ENCODE data around the gene GJD2. TPM values are rescaled to one million over a fixed set of nuclear protein-coding genes. Genes with fewer than 3 reads are reported as not detected.
A peak's percentile ranks its signal among the peaks of the same experiment; 100 is the strongest.

GJD2 gene
- total RNA-seq, 1 experiment from 2014 or later, result not detected

DNA sequence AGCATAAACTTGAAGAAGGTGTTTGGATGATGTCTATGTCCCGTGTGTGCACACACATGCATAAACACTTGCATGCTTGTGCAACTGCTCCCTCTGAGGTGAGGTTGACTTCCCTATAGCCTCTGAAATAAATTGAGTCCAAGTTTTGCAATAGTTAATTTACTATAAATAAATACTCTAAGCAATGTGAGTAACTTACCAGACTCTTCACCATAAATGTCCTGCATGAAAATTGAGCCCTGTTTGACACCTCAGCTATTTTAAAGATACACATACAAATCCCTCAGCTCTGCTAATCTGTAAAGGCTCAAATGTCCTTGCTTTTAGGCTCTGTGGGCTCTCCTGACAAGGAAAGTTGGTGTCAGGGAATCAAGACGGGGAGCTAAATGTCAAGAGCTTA, 37.1 kb downstream of the GJD2 start:
- no peak for DNase-seq
- no peak overlapping the region for H3K4me3 ChIP-seq
- no peaks in the 10 kb centered on the region for H3K9me3 ChIP-seq
- H3K36me3 ChIP-seq, result no peaks in the 10 kb centered on the region
- no peaks in the 10 kb centered on the region for H3K27me3 ChIP-seq

DNA sequence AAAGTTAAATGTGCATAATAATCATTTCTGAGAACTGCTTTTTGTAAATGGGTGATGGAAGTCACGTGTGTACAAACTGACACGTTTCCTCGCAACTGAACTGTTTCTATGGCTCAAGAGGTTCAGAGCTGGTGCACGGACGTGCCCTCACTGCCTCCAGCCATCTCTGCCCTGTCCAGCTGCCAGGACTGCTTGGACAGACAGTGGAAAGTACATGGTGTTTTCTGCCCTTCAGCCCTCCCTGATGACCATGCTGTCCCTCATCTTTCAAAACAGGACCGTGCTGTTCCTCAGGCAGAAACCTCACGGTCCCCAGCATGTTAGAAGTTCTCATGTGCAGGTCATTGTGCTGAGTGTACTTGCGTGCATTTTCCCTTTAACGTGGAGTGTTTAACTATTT, 38.7 kb downstream of the GJD2 start:
- Histone ChIP-seq H3K27me3 (no peaks in the 10 kb centered on the region), H3K9me3 (no peaks in the 10 kb centered on the region), H3K4me3 (no peak overlapping the region), H3K36me3 (no peaks in the 10 kb centered on the region)
- no peak for DNase-seq

DNA sequence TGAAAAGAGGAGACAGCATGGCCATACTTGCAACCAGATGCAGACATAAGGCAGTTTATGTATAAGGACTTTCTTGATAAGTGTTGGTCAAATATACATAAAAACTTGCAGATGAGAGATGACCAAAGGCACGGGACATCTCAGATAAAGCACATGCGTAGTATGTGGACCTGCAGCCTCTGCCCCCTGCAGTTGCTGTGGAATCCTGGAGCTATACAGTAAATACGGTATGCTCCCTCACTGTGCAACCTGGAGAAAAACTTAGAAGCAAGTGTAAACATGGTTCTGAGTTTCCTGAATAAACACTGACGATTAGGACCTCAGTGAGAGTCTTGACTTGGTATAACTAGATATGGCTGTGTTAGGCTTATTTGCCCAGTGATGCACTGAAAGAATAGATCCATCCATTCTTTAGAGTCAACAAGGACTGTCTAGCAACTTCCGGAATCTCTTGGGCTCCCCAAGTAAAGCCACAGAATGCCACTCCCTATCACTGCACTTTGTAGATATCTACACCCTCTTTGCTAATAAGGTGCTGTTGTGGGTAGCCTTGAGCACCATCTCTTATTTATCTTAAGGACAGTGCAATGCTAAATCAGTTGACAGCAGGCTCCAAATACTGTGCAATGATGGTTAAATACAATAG, 40.2 kb downstream of the GJD2 start:
- Histone ChIP-seq H3K36me3 (no peaks in the 10 kb centered on the region), H3K9me3 (no peaks in the 10 kb centered on the region), H3K27me3 (no peaks in the 10 kb centered on the region), H3K4me3 (no peak overlapping the region)
- no peak for DNase-seq

DNA sequence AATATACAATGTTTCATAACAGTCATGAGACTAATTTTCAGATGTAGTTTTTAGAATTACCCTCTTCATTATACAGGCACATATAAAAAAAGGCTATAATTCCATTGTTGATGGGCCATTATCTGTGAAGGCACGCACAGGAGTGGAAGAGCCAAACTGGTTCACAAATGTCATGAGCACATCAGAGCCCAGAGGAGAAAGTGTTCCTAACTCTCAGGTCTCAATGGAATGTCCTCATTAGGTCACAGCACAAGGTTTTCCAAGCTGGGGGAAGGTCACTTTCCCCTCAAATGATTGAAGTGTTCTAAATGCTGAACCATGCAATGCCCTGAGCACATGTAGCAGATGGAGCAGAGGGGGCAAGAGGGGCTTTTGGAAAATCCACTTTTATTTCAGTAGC, 41.2 kb downstream of the GJD2 start:
- no peak overlapping the region for H3K4me3 ChIP-seq
- H3K36me3 ChIP-seq, result no peaks in the 10 kb centered on the region
- H3K27me3 ChIP-seq, result no peaks in the 10 kb centered on the region
- H3K9me3 ChIP-seq, result no peaks in the 10 kb centered on the region
- no peak for DNase-seq

DNA sequence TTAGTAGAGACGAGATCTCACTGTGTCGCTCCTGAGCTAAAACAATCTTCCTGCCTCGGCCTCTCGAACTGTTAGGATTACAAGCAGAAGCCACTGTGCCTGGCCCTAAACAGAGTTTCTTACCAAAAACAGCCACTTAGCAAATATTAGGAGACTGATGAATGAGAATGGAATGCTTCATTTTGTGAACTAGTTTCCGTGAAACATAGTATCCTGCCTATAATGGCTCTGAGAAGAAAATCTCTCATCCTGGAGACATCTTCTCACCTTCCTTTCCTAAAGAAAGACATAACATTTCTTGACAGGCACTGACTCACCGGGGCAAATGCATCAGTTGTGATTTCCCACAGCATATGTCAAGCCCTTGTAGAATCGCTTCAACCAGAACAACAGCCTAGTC, 44.9 kb downstream of the GJD2 start:
- no peaks in the 10 kb centered on the region for H3K36me3 ChIP-seq
- H3K4me3 ChIP-seq, result no peak overlapping the region
- no peaks in the 10 kb centered on the region for H3K27me3 ChIP-seq
- no peak for DNase-seq
- no peaks in the 10 kb centered on the region for H3K9me3 ChIP-seq

DNA sequence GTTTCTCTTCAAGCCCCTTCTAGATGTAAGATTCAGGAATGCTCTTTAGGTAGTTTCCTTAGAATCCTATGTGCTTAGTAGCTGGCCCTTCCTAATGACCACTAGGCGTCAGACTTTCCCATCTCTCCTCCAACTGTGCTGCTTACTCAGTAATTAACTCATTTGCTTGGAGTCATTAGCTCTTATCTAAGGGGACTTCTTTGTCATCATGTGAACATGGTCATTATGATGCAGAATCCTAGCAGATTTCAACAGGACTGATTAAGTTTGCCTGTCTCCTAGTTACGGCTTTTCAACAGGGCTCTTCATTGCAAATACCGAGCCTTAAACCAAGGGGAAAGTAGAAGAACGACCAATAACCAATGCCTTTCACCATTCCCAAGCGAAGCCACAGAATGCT, 46.4 kb downstream of the GJD2 start:
- Histone ChIP-seq H3K36me3 (no peaks in the 10 kb centered on the region), H3K27me3 (no peaks in the 10 kb centered on the region), H3K9me3 (no peaks in the 10 kb centered on the region), H3K4me3 (no peak overlapping the region)
- no peak for DNase-seq

DNA sequence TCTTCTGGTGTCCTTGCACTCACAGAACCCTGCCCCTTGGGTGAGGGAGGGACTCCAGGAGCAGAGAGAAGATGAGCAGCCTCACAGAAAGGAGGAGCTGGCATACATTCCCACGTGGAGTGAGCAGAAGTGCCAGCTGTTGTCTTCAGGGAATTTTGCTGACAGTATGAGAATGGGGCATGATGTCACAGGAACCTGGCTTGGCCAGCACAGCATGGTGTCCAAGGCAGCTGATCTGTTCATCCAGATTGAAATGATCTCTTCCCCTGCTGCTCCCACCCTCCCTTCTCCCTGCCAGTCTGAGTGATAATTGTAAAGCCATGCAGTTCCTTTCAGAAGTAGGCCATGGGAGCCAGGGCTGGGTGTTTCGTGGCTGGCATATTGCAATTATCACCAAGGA, 53.3 kb downstream of the GJD2 start:
- H3K9me3 ChIP-seq, result no peaks in the 10 kb centered on the region
- H3K36me3 ChIP-seq, result no peaks in the 10 kb centered on the region
- H3K4me3 ChIP-seq, result no peak overlapping the region
- peak; percentile 13 for DNase-seq
- H3K27me3 ChIP-seq, result no peaks in the 10 kb centered on the region

Other genes starting within 250 kb of the GJD2 start
- gene GOLGA8B, start 171.3 kb downstream of the GJD2 start, total RNA-seq (2014; rRNA removed; shearing (Covaris generic); ENCODE audit: low replicate concordance), result 16.5 and 54.0 TPM in 2 replicates
- not detected in 2 replicates for gene ACTC1, start 40.6 kb upstream of the GJD2 start, total RNA-seq (2014; rRNA removed; shearing (Covaris generic); ENCODE audit: low replicate concordance)
- 10.9 and 15.5 TPM in 2 replicates for gene AQR, start 214.7 kb upstream of the GJD2 start, total RNA-seq (2014; rRNA removed; shearing (Covaris generic); ENCODE audit: low replicate concordance)
- gene ZNF770, start 233.3 kb upstream of the GJD2 start, total RNA-seq (2014; rRNA removed; shearing (Covaris generic); ENCODE audit: low replicate concordance), result 6.6 and 13.7 TPM in 2 replicates